Stimulated activated naive CD4-positive, alpha-beta T cell (primary cell): ENCODE results near the gene DNAJC13.
A peak's percentile ranks its signal among the peaks of the same experiment; 100 is the strongest.

ENCODE experiments used
- DNase-seq, 6 experiments: peaks; one replicate each; lab custom pipeline; 2025; lab: John Stamatoyannopoulos, UW

The DNAJC13 gene

DNA sequence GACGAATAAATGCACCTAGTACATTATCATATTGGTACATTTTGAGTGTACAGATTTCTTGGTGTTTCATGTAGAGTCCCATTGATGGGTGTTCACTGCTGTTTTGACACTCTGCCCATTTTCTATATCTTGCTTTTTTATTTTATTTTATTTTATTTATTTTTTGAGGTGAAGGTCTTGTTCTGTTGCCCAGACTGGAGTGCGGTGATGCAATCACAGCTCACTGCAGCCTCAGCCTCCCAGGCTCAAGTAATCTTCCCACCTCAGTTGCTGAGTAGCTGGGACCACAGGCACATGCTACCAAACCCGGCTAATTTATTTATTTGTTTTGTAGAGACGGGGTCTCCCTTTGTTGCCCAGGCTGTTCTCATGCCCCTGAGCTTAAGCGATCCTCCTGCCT lies 44.2 kb downstream of the DNAJC13 start:
- no peak for DNase-seq

- DNase-seq = no peak
Measured at GRCh38 chr3:132464066-132464465, 46.8 kb downstream of the DNAJC13 start.

DNA sequence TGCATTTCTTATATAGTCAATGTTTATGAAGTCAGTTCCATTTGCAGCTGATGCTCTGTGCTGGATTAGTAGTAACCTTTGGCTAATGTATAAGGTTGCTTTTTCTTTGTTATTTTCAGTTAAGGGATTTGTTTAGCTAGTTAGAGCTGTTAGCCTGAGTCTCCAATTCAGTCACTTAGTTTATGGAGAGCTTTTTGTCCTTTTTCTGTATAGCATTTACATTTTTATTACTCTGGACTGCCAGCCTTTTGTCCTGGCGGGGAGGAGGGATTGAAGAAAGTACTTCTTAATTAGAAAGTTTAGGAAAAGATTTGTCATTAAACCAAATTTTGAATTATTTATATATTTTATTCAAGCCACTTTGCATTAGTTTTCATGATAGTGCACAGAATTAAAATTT lies 52.0 kb downstream of the DNAJC13 start:
- DNase-seq = no peak

GRCh38 chr3:132486099-132486498 lies 68.8 kb downstream of the DNAJC13 start:
- no peak for DNase-seq

DNA sequence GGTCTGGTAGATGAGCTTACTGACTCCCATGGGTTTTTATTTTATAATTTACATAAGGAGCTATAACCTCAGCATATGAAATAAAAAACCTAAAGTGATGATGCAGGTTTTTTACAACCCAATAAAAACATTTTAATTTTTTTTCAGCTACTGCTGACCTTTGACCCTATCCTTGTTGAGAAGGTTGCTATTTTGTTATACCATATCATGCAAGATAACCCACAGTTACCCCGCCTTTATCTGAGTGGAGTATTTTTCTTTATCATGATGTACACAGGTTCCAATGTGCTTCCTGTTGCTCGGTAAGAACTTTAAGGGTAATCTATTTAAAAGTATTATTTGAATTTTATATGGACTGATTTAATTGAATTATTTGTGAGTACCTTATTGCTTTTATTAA lies 70.8 kb downstream of the DNAJC13 start:
- DNase-seq = no peak

DNA sequence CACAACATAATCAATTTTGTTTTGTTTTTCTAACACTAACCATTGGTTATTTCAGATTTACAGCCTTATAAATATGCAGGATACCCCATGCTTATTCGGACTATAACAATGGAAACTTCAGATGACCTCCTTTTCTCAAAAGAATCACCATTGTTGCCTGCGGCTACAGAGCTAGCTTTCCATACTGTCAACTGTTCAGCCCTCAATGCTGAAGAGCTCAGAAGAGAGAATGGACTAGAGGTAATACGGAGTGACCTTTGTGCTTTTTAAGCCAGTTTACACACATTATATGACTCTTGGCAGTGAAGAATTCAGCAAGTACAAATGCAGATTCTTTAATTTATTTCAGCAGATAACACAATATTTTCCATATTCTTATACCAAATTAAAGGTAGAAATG lies 81.8 kb downstream of the DNAJC13 start:
- DNase-seq = no peak

- DNase-seq = no peak
Measured at GRCh38 chr3:132503559-132503958, 86.3 kb downstream of the DNAJC13 start.

DNA sequence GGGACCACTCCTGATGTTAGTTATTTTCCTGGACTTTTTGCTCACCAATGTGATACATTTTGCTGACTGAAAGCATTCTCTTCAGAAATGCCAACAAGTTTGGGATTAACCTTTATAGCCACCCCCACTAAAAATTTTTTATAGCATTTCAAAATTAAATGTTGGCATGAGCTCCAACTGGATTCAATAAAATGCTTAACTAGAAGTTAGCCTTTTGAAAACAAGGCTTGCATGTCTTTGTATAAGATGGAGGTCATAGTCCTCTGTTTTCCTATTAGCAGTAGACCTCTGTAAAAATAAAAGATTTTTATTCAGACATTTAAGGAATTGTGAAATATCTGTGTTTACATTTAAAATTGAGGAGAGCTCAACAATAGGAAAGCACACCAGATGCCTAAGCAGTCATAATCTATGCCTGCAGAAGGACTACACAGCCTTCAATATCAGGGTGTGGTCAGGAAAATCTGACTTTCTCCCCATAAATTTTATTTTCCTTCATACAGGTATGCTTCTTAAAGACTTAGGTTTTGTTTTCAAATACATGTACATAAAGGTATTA lies 87.2 kb downstream of the DNAJC13 start:
- no peak for DNase-seq

DNA sequence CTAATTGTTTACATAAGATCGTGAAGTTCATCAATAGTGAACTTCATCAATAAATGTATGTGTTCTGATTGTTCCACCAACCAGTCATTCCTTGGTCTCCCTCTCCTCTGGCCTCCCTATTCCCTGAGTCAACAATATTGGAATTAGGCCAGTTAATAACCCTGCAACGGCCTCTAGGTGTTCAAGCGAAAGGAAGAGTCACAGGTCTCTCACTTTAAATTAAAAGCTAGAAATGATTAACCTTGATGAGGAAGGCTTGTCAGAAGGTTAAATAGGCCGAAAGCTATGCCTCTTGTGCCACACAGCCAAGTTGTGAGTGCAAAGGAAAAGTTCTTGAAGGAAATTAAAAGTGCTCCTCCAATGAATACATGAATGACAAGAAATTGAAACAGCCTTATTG lies 90.4 kb downstream of the DNAJC13 start:
- DNase-seq = no peak

- DNase-seq = no peak
Measured at GRCh38 chr3:132509096-132509495, 91.8 kb downstream of the DNAJC13 start.

DNA sequence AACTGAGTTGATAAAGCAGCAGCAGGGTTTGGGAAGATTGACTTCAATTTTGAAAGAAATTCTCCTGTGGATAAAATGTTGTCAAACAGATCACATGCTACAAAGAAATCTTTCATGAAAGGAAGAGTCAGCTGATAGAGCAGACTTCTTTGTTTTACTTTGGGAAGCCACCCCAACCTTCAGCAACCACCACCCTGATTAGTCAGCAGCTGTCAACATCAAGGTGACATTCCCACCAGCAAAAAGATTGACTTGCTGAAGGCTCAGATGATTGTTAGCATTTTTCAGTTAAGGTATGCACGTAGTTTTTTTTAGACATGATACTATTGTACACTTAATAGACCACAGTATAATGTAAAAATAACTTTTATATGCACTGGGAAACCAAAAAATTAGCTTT lies 92.2 kb downstream of the DNAJC13 start:
- DNase-seq = no peak

- no peak for DNase-seq
Measured at GRCh38 chr3:132513057-132513456, 95.8 kb downstream of the DNAJC13 start.

- DNase-seq = no peak
Measured at GRCh38 chr3:132517311-132517710, 100.0 kb downstream of the DNAJC13 start.

GRCh38 chr3:132519914-132520313 lies 102.6 kb downstream of the DNAJC13 start:
- no peak for DNase-seq

DNA sequence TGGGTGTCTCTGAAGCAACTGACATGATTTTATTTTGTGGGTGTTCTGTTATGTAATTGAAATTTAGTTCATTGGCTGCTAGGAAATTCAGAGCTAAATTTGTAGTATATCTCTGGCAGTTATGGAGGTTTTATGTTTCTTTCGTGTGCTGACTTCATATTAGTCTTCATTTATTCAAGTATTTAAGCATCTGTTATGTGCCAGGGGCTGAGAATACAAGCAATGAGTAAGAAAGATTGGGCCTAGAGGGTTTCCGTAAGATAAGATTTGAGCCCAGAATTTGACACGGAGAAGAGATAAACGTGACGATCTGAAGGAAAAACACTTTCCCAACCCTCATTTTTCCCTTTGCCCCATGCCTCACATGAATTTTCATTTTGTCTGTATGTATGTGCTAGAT lies 104.6 kb downstream of the DNAJC13 start:
- DNase-seq = no peak

- no peak for DNase-seq
Measured at GRCh38 chr3:132522353-132522752, 105.1 kb downstream of the DNAJC13 start.

DNA sequence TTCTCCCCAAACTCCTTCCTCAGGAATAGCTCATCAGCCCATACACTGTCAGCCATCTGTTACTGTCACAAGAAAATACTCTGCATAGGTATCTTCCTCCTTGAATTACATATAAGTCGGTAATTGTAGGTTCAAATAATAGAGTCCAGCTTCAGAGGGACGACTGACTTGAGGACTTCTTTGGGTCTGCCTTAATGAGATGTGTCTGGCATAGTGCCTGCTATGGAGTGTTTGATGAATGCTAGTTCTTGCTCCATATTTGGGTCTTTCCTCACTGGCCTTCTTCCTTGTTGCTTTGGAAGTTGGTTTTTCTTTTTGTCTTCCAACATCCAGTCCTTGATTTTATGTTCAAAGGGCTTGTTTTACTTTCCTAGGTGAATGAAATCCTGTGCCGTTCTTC lies 113.3 kb downstream of the DNAJC13 start:
- no peak for DNase-seq

DNA sequence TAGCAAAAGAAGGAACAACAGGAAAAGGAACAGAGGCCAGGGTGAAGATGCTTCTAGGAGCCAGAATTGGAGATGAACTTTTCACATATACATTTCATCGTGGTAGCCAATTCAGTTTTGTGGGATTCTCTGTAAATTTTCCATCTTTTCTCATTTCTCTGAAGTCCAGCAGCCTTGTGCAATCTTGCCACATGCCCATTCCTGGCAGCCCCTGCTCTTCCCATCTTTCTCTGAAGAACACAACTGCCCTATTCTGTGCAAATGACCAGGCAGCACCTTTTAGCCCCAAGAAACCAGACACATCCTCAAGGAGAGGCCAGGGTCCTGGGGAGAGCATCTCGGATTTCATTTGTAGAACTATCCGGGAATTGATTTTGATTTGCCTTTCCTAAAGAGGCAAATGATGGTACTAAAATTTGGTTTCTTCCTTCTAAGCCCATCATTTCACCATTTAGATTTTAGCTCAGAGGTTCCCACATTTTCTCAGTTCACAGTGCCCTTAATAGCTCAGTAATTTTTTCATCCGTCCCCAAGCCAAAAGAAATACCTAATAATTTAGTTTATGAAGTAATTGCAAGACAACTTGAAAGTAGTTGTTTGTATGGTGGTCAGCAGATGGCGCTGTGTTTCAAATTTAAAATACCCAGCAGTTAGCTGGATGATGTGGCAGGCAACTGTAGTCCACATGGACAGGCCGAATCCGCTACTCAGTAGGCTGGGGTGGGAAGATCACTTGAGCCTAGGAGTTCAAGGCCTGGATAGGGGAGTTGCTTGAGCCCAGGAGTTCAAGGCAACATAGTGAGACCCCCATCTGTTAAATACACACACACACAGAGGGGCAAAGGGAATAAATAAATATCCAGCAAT lies 118.5 kb downstream of the DNAJC13 start:
- DNase-seq = peak in 4 of 6 experiments; percentile 11 to 46 (median 24)

- no peak for DNase-seq
Measured at GRCh38 chr3:132536442-132537153, 119.3 kb downstream of the DNAJC13 start.

DNA sequence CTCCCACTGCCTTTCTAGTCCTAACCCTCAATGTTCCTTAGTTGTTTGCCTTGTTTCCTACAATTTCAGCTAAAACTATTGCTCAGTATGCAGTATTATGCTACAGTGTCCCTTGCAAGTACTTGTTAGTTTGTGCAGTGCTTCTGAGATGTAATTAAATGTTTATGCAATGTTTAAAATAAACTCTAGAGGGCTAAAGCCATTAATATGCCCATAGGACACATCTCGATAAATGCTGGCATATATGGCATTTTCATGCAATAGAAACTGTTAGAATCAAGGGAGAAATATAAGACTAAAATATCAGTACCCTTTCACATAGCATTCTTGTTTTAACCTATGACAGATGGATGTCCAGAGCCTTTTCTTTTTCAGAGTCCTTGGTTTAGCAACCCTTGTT lies 120.0 kb downstream of the DNAJC13 start:
- no peak for DNase-seq

- no peak for DNase-seq
Measured at GRCh38 chr3:132538072-132538471, 120.8 kb downstream of the DNAJC13 start.

GRCh38 chr3:132539681-132540080 lies 122.4 kb downstream of the DNAJC13 start:
- no peak for DNase-seq

GRCh38 chr3:132542577-132542976 lies 125.3 kb downstream of the DNAJC13 start:
- DNase-seq = no peak
